Natural killer cell treated with Interleukin-12 subunit alpha and Interleukin-12 subunit beta and Interleukin-15 and Interleukin-18, amount 100 ng/mL, for 72 hours (primary cell): ENCODE results near the gene CCNG2. TPM values are rescaled to one million over a fixed set of nuclear protein-coding genes. Genes with fewer than 3 reads are reported as not detected.

Experiments
- ATAC-seq, 2 donors: fragments of 150-1000 bp; cut with Tn5 transposase in 1 of 2; sonication (Bioruptor Pico), chemical (Tn5 transposase) in 1 of 2; 2 replicates each; pipeline ENCODE4 v1.10.0; 2021
- DNase-seq: peaks from one replicate; pipeline ENCODE4 v3.0.0; 2022; ENCODE audit warnings: low spot score
- H3K27ac Mint-ChIP-seq, 2 donors: 1 replicate in 1 of 2; 2 replicates in 1 of 2; pipeline ENCODE4 v1.8.0; 2022; ENCODE audit warnings: mixed read lengths in 2 of 2, mild to moderate bottlenecking in 1 of 2, moderate library complexity in 1 of 2
- H3K27me3 Mint-ChIP-seq, 2 donors: 1 replicate in 1 of 2; 2 replicates in 1 of 2; pipeline ENCODE4 v1.8.0; 2022; ENCODE audit warnings: mixed read lengths in 2 of 2
- H3K36me3 Mint-ChIP-seq: one replicate; pipeline ENCODE4 v1.8.0; 2022; ENCODE audit warnings: mixed read lengths
- H3K4me1 Mint-ChIP-seq, 2 donors: 1 replicate in 1 of 2; 2 replicates in 1 of 2; pipeline ENCODE4 v1.8.0; 2022; ENCODE audit warnings: low read depth in 2 of 2, mixed read lengths in 2 of 2, mild to moderate bottlenecking in 1 of 2
- H3K4me3 Mint-ChIP-seq: one replicate; pipeline ENCODE4 v1.8.0; 2022; ENCODE audit warnings: mixed read lengths
- H3K9me3 Mint-ChIP-seq: 2 replicates; pipeline ENCODE4 v1.8.0; 2022; ENCODE audit warnings: mixed read lengths
- total RNA-seq, 2 donors: library from RNA; stranded (reverse); gene quantifications; one replicate each; pipeline ENCODE4 v1.2.3, GENCODE V29; 2022

CCNG2 gene
- total RNA-seq, 2 donors from 2014 or later, result 10.3 to 29.0 TPM

- H3K4me3 Mint-ChIP-seq, result no peak overlapping the region
- ATAC-seq, result no peak
- no peaks in the 10 kb centered on the region for H3K36me3 Mint-ChIP-seq
- no peak for DNase-seq
- H3K27me3 Mint-ChIP-seq, result no peaks in the 10 kb centered on the region
- H3K4me1 Mint-ChIP-seq, result peaks cover 10% of the 10 kb centered on the region in 2 donors
- no peaks in the 10 kb centered on the region for H3K9me3 Mint-ChIP-seq
- H3K27ac Mint-ChIP-seq, result no peak overlapping the region
These were observed 2.9 kb upstream of the CCNG2 start for GRCh38 chr4:77154065-77154464.

GRCh38 chr4:77154761-77155499, 2.1 kb upstream of the CCNG2 start:
- peak overlapping the region; percentile 94 for H3K4me3 Mint-ChIP-seq

GRCh38 chr4:77155631-77156452, 1.2 kb upstream of the CCNG2 start:
- no peak for ATAC-seq
- Mint-ChIP-seq H3K27ac (peak overlapping the region; percentile 89 to 97), H3K36me3 (no peaks in the 10 kb centered on the region), H3K4me1 (peaks cover 10% of the 10 kb centered on the region in 2 donors), H3K9me3 (no peaks in the 10 kb centered on the region), H3K27me3 (no peaks in the 10 kb centered on the region), H3K4me3 (peak overlapping the region; percentile 94)
- DNase-seq, result no peak

More at GRCh38 chr4:77154761-77155499, 2.1 kb upstream of the CCNG2 start:
- no peaks in the 10 kb centered on the region for H3K36me3 Mint-ChIP-seq
- no peak for ATAC-seq
- H3K9me3 Mint-ChIP-seq, result no peaks in the 10 kb centered on the region
- DNase-seq, result no peak
- H3K4me1 Mint-ChIP-seq, result peaks cover 10% of the 10 kb centered on the region in 2 donors
- peak overlapping the region in 1 of 2 donors; percentile 24 for H3K27ac Mint-ChIP-seq
- no peaks in the 10 kb centered on the region for H3K27me3 Mint-ChIP-seq

- DNase-seq, result peak; percentile 96
- no peaks in the 10 kb centered on the region for H3K27me3 Mint-ChIP-seq
- peaks cover 10% of the 10 kb centered on the region in 2 donors for H3K4me1 Mint-ChIP-seq
- H3K9me3 Mint-ChIP-seq, result no peaks in the 10 kb centered on the region
- H3K4me3 Mint-ChIP-seq, result peak overlapping the region; percentile 94
- H3K36me3 Mint-ChIP-seq, result no peaks in the 10 kb centered on the region
- H3K27ac Mint-ChIP-seq, result peak overlapping the region; percentile 89 to 97
- peak; percentile 95 to 96 for ATAC-seq
These were observed 485 bp upstream of the CCNG2 start for GRCh38 chr4:77156533-77156911.

- DNase-seq, result peak; percentile 94
- peaks cover 10% of the 10 kb centered on the region for H3K36me3 Mint-ChIP-seq
- peaks cover 14 to 16% of the 10 kb centered on the region in 2 donors for H3K4me1 Mint-ChIP-seq
- H3K9me3 Mint-ChIP-seq, result no peaks in the 10 kb centered on the region
- peak overlapping the region; percentile 94 for H3K4me3 Mint-ChIP-seq
- H3K27ac Mint-ChIP-seq, result peak overlapping the region; percentile 89 to 97
- no peaks in the 10 kb centered on the region for H3K27me3 Mint-ChIP-seq
- peak; percentile 81 to 83 for ATAC-seq
These were observed 966 bp downstream of the CCNG2 start for GRCh38 chr4:77157859-77158486.

- peak overlapping the region; percentile 58 to 97 for H3K27ac Mint-ChIP-seq
- ATAC-seq, result no peak
- no peaks in the 10 kb centered on the region for H3K9me3 Mint-ChIP-seq
- DNase-seq, result no peak
- H3K4me1 Mint-ChIP-seq, result peaks cover 19% of the 10 kb centered on the region in 2 donors
- peaks cover 13% of the 10 kb centered on the region for H3K36me3 Mint-ChIP-seq
- no peaks in the 10 kb centered on the region for H3K27me3 Mint-ChIP-seq
- peak overlapping the region; percentile 94 for H3K4me3 Mint-ChIP-seq
These were observed 1.5 kb downstream of the CCNG2 start for GRCh38 chr4:77158487-77158861.

- Mint-ChIP-seq H3K27ac (peak overlapping the region in 1 of 2 donors; percentile 97), H3K4me1 (peaks cover 19% of the 10 kb centered on the region in 2 donors), H3K27me3 (no peaks in the 10 kb centered on the region), H3K36me3 (peaks cover 24% of the 10 kb centered on the region), H3K9me3 (no peaks in the 10 kb centered on the region), H3K4me3 (peak overlapping the region; percentile 94)
- DNase-seq (no peak), ATAC-seq (no peak)
These were observed 2.8 kb downstream of the CCNG2 start for GRCh38 chr4:77159806-77160205.

- H3K4me1 Mint-ChIP-seq, result peaks cover 24% of the 10 kb centered on the region in 2 donors
- H3K36me3 Mint-ChIP-seq, result peaks cover 27% of the 10 kb centered on the region
- no peak overlapping the region for H3K27ac Mint-ChIP-seq
- H3K27me3 Mint-ChIP-seq, result no peaks in the 10 kb centered on the region
- no peaks in the 10 kb centered on the region for H3K9me3 Mint-ChIP-seq
- DNase-seq (no peak), ATAC-seq (no peak)
- H3K4me3 Mint-ChIP-seq, result no peak overlapping the region
These were observed 6.6 kb downstream of the CCNG2 start for GRCh38 chr4:77163641-77164040.

- Mint-ChIP-seq H3K27ac (no peak overlapping the region), H3K9me3 (no peaks in the 10 kb centered on the region), H3K36me3 (peaks cover 33% of the 10 kb centered on the region), H3K4me1 (peaks cover 23 to 24% of the 10 kb centered on the region in 2 donors), H3K4me3 (no peak overlapping the region), H3K27me3 (no peaks in the 10 kb centered on the region)
- DNase-seq (no peak), ATAC-seq (no peak)
These were observed 10.2 kb downstream of the CCNG2 start for GRCh38 chr4:77167173-77167572.

- DNase-seq (no peak), ATAC-seq (no peak)
- peak overlapping the region in 1 of 2 donors; percentile 8 for H3K27ac Mint-ChIP-seq
- no peaks in the 10 kb centered on the region for H3K9me3 Mint-ChIP-seq
- H3K4me1 Mint-ChIP-seq, result peaks cover 20 to 25% of the 10 kb centered on the region in 2 donors
- no peaks in the 10 kb centered on the region for H3K27me3 Mint-ChIP-seq
- H3K4me3 Mint-ChIP-seq, result no peak overlapping the region
- H3K36me3 Mint-ChIP-seq, result peaks cover 30% of the 10 kb centered on the region
These were observed 10.9 kb downstream of the CCNG2 start for GRCh38 chr4:77167866-77168265.

- DNase-seq (no peak), ATAC-seq (no peak)
- no peak overlapping the region for H3K27ac Mint-ChIP-seq
- H3K9me3 Mint-ChIP-seq, result no peaks in the 10 kb centered on the region
- peaks cover 18% of the 10 kb centered on the region for H3K36me3 Mint-ChIP-seq
- no peaks in the 10 kb centered on the region for H3K27me3 Mint-ChIP-seq
- H3K4me1 Mint-ChIP-seq, result peaks cover 15 to 21% of the 10 kb centered on the region in 2 donors
- H3K4me3 Mint-ChIP-seq, result no peak overlapping the region
These were observed 12.5 kb downstream of the CCNG2 start for GRCh38 chr4:77169481-77169880.

GRCh38 chr4:77170926-77171325, 13.9 kb downstream of the CCNG2 start:
- Mint-ChIP-seq H3K4me1 (peaks cover 15 to 19% of the 10 kb centered on the region in 2 donors), H3K9me3 (no peaks in the 10 kb centered on the region), H3K27me3 (peaks cover 0 to 8% of the 10 kb centered on the region in 2 donors), H3K36me3 (peaks cover 11% of the 10 kb centered on the region), H3K27ac (no peak overlapping the region), H3K4me3 (no peak overlapping the region)
- DNase-seq, result no peak
- ATAC-seq, result no peak

- H3K4me3 Mint-ChIP-seq, result no peak overlapping the region
- no peaks in the 10 kb centered on the region for H3K9me3 Mint-ChIP-seq
- peaks cover 12 to 16% of the 10 kb centered on the region in 2 donors for H3K4me1 Mint-ChIP-seq
- H3K27ac Mint-ChIP-seq, result no peak overlapping the region
- DNase-seq (no peak), ATAC-seq (peak; percentile 48 to 54)
- peaks cover 11% of the 10 kb centered on the region for H3K36me3 Mint-ChIP-seq
- H3K27me3 Mint-ChIP-seq, result peaks cover 0 to 8% of the 10 kb centered on the region in 2 donors
These were observed 15.3 kb downstream of the CCNG2 start for GRCh38 chr4:77172336-77172735.
